RWPE2 (cell line): ENCODE data around the gene PRDM1.

Source experiments
- ATAC-seq: fragments of 200-7000 bp; cut with Tn5 transposase; 3 replicates; pipeline ENCODE4 v1.9.1; 2021; ENCODE audit warnings: low read depth
- DNase-seq: peaks from one replicate; pipeline ENCODE4 v3.0.0-alpha.2; 2020; ENCODE audit warnings: low spot score
- H3K27ac ChIP-seq: fragments of 450-650 bp; 2 replicates; pipeline ENCODE4 v1.5.1; 2017; ENCODE audit warnings: mild to moderate bottlenecking; ENCODE audit not compliant: poor library complexity, severe bottlenecking
- H3K27me3 ChIP-seq: fragments of 250-450 bp; sonication (Bioruptor Pico); 2 replicates; pipeline ENCODE4 v1.5.1; 2021; ENCODE audit warnings: mild to moderate bottlenecking, moderate library complexity; ENCODE audit not compliant: insufficient read depth, poor library complexity, severe bottlenecking
- H3K36me3 ChIP-seq: fragments of 250-450 bp; sonication (Bioruptor Pico); 2 replicates; pipeline ENCODE4 v1.5.1; 2020; ENCODE audit warnings: low read depth, mild to moderate bottlenecking, moderate library complexity
- H3K4me1 ChIP-seq: fragments of 250-450 bp; sonication (Bioruptor Pico); 2 replicates; pipeline ENCODE4 v1.5.1; 2021; ENCODE audit warnings: mild to moderate bottlenecking, moderate library complexity; ENCODE audit not compliant: insufficient read depth, poor library complexity, severe bottlenecking
- H3K4me3 ChIP-seq: fragments of 250-450 bp; sonication (Bioruptor Pico); 2 replicates; pipeline ENCODE4 v1.5.1; 2021; ENCODE audit warnings: mild to moderate bottlenecking, moderate library complexity; ENCODE audit not compliant: severe bottlenecking
- H3K9me3 ChIP-seq: fragments of 250-450 bp; sonication (Bioruptor Pico); 2 replicates; pipeline ENCODE4 v1.5.1; 2021; ENCODE audit warnings: mild to moderate bottlenecking, moderate library complexity; ENCODE audit not compliant: severe bottlenecking
- CTCF ChIP-seq: fragments of 450-650 bp; IDR thresholded peaks from one replicate; pipeline ENCODE4 v1.5.1; 2017; ENCODE audit warnings: mild to moderate bottlenecking, moderate library complexity; ENCODE audit not compliant: poor library complexity, severe bottlenecking

The PRDM1 gene

GRCh38 chr6:106106276-106107042, 20.3 kb downstream of the PRDM1 start:
- Histone ChIP-seq H3K27ac (no peak overlapping the region), H3K27me3 (no peaks in the 10 kb centered on the region), H3K36me3 (peaks cover 56% of the 10 kb centered on the region), H3K9me3 (no peaks in the 10 kb centered on the region), H3K4me3 (no peak overlapping the region), H3K4me1 (peaks cover 24% of the 10 kb centered on the region)
- ATAC-seq = no peak
- DNase-seq = no peak
- no peak for TF ChIP-seq CTCF

GRCh38 chr6:106107043-106107613, 21.0 kb downstream of the PRDM1 start:
- no peak for ATAC-seq
- no peak for DNase-seq
- Histone ChIP-seq H3K4me3 (no peak overlapping the region), H3K27me3 (no peaks in the 10 kb centered on the region), H3K36me3 (peaks cover 49% of the 10 kb centered on the region), H3K9me3 (no peaks in the 10 kb centered on the region), H3K27ac (no peak overlapping the region), H3K4me1 (peaks cover 17% of the 10 kb centered on the region)
- no peak for TF ChIP-seq CTCF

GRCh38 chr6:106108129-106108528, 22.0 kb downstream of the PRDM1 start:
- Histone ChIP-seq H3K27me3 (no peaks in the 10 kb centered on the region), H3K4me1 (peaks cover 7% of the 10 kb centered on the region), H3K4me3 (no peak overlapping the region), H3K27ac (no peak overlapping the region), H3K36me3 (peaks cover 45% of the 10 kb centered on the region), H3K9me3 (no peaks in the 10 kb centered on the region)
- no peak for DNase-seq
- TF ChIP-seq CTCF = no peak
- ATAC-seq = no peak

GRCh38 chr6:106109029-106109428, 22.9 kb downstream of the PRDM1 start:
- H3K27ac ChIP-seq = no peak overlapping the region
- no peak for ATAC-seq
- no peak for DNase-seq
- no peak for TF ChIP-seq CTCF
- H3K27me3 ChIP-seq = no peaks in the 10 kb centered on the region
- H3K4me1 ChIP-seq = peaks cover 4% of the 10 kb centered on the region
- peaks cover 44% of the 10 kb centered on the region for H3K36me3 ChIP-seq
- no peak overlapping the region for H3K4me3 ChIP-seq
- no peaks in the 10 kb centered on the region for H3K9me3 ChIP-seq
